OCI-LY3 (cell line): ENCODE results near the gene KDM1B.

ENCODE experiments used
- H2AFZ ChIP-seq: fragments of 200-600, 300-600 bp; shearing (Covaris generic); 2 replicates; pipeline ENCODE4 v1.6.0; 2014; ENCODE audit warnings: antibody characterized with exemption, low read depth, low read length
- H3K27ac ChIP-seq: fragments of 200-600, 300-600 bp; sonication (generic); 2 replicates; pipeline ENCODE4 v1.5.1; 2014; ENCODE audit warnings: mild to moderate bottlenecking, low read length, moderate library complexity, mixed read lengths
- H3K27me3 ChIP-seq: fragments of 200-600, 300-600 bp; sonication (generic); 2 replicates; pipeline ENCODE4 v1.6.1; 2014; ENCODE audit warnings: low read depth, low read length, mixed read lengths
- H3K36me3 ChIP-seq: fragments of 200-600, 300-600 bp; sonication (generic); replicated peaks from 2 replicates; pipeline ENCODE3; 2014; ENCODE audit warnings: low read depth, low read length, mixed read lengths
- H3K4me1 ChIP-seq: fragments of 300-600, 200-600 bp; sonication (generic); 2 replicates; pipeline ENCODE4 v1.6.1; 2014; ENCODE audit warnings: low read length, mixed read lengths
- H3K4me2 ChIP-seq: fragments of 200-600, 300-600 bp; sonication (generic); 2 replicates; pipeline ENCODE4 v1.6.1; 2014; ENCODE audit warnings: low read length, mixed read lengths
- H3K4me3 ChIP-seq: fragments of 300-600, 200-600 bp; sonication (generic); 2 replicates; pipeline ENCODE4 v1.5.1; 2014; ENCODE audit warnings: antibody characterized with exemption, mild to moderate bottlenecking, low read length, moderate library complexity
- H3K79me2 ChIP-seq: fragments of 300-600, 200-600 bp; shearing (Covaris generic); 2 replicates; pipeline ENCODE4 v1.6.1; 2014; ENCODE audit warnings: mild to moderate bottlenecking, low read length, mixed read lengths
- H3K9ac ChIP-seq: fragments of 300-600, 200-600 bp; shearing (Covaris generic); 2 replicates; pipeline ENCODE4 v1.6.0; 2014; ENCODE audit warnings: mild to moderate bottlenecking, low read length, moderate library complexity
- H3K9me3 ChIP-seq: fragments of 200-600, 300-600 bp; shearing (Covaris generic); 2 replicates; pipeline ENCODE4 v1.6.1; 2014; ENCODE audit warnings: low read length, mixed read lengths; ENCODE audit not compliant: insufficient read depth
- H4K20me1 ChIP-seq: fragments of 200-600, 300-600 bp; sonication (generic); 2 replicates; pipeline ENCODE4 v1.6.1; 2016; ENCODE audit warnings: low read length, mixed read lengths; ENCODE audit not compliant: insufficient read depth
- CTCF ChIP-seq: fragments of 200-600, 300-600 bp; sonication (generic); IDR thresholded peaks from 2 replicates; pipeline ENCODE4 v1.5.1; 2014; ENCODE audit warnings: antibody characterized with exemption, low read length, low read depth
- EZH2phosphoT487 ChIP-seq: fragments of 200-600 bp; shearing (Covaris generic); IDR thresholded peaks from 2 replicates; pipeline ENCODE4 v1.6.1; 2018; ENCODE audit warnings: antibody characterized with exemption, mixed run types, low read depth

The KDM1B gene

GRCh38 chr6:18245079-18245478 lies 89.9 kb downstream of the KDM1B start:
- H3K27me3 ChIP-seq = no peaks in the 10 kb centered on the region
- H3K27ac ChIP-seq = no peak overlapping the region
- H3K4me2 ChIP-seq = no peak overlapping the region
- peaks cover 76% of the 10 kb centered on the region for H4K20me1 ChIP-seq
- H3K4me3 ChIP-seq = no peak overlapping the region
- TF ChIP-seq EZH2phosphoT487 (no peak), CTCF (no peak)
- peaks cover 100% of the 10 kb centered on the region for H3K79me2 ChIP-seq
- H2AFZ ChIP-seq = no peak overlapping the region
- no peaks in the 10 kb centered on the region for H3K9me3 ChIP-seq
- H3K36me3 ChIP-seq = peaks cover 84% of the 10 kb centered on the region
- H3K4me1 ChIP-seq = peaks cover 30% of the 10 kb centered on the region
- no peak overlapping the region for H3K9ac ChIP-seq

GRCh38 chr6:18245642-18246041 lies 90.4 kb downstream of the KDM1B start:
- peaks cover 30% of the 10 kb centered on the region for H3K4me1 ChIP-seq
- no peak overlapping the region for H3K27ac ChIP-seq
- H3K27me3 ChIP-seq = no peaks in the 10 kb centered on the region
- peaks cover 78% of the 10 kb centered on the region for H3K36me3 ChIP-seq
- no peak overlapping the region for H3K9ac ChIP-seq
- no peak for TF ChIP-seq CTCF
- H3K9me3 ChIP-seq = no peaks in the 10 kb centered on the region
- H3K4me2 ChIP-seq = no peak overlapping the region
- no peak overlapping the region for H3K4me3 ChIP-seq
- peaks cover 100% of the 10 kb centered on the region for H3K79me2 ChIP-seq
- peaks cover 74% of the 10 kb centered on the region for H4K20me1 ChIP-seq
- no peak overlapping the region for H2AFZ ChIP-seq

GRCh38 chr6:18246205-18246604 lies 91.0 kb downstream of the KDM1B start:
- Histone ChIP-seq H4K20me1 (peaks cover 72% of the 10 kb centered on the region), H3K4me3 (no peak overlapping the region), H3K9me3 (no peaks in the 10 kb centered on the region), H2AFZ (no peak overlapping the region), H3K4me1 (peaks cover 32% of the 10 kb centered on the region), H3K9ac (no peak overlapping the region), H3K36me3 (peaks cover 82% of the 10 kb centered on the region), H3K79me2 (peaks cover 100% of the 10 kb centered on the region), H3K4me2 (no peak overlapping the region), H3K27ac (no peak overlapping the region), H3K27me3 (no peaks in the 10 kb centered on the region)
- TF ChIP-seq CTCF (no peak), EZH2phosphoT487 (no peak)

GRCh38 chr6:18247002-18247401 lies 91.8 kb downstream of the KDM1B start:
- no peak overlapping the region for H3K9ac ChIP-seq
- H3K36me3 ChIP-seq = peaks cover 84% of the 10 kb centered on the region
- no peaks in the 10 kb centered on the region for H3K27me3 ChIP-seq
- H3K27ac ChIP-seq = no peak overlapping the region
- H2AFZ ChIP-seq = no peak overlapping the region
- TF ChIP-seq EZH2phosphoT487 (no peak), CTCF (no peak)
- H3K4me1 ChIP-seq = peaks cover 33% of the 10 kb centered on the region
- peaks cover 72% of the 10 kb centered on the region for H4K20me1 ChIP-seq
- H3K4me2 ChIP-seq = no peak overlapping the region
- peaks cover 100% of the 10 kb centered on the region for H3K79me2 ChIP-seq
- H3K9me3 ChIP-seq = no peaks in the 10 kb centered on the region
- no peak overlapping the region for H3K4me3 ChIP-seq
